ENCODE results near the gene ZFR2.

- TF ChIP-seq POLR2A (IDR thresholded peaks at IDR 0.05) (no peak), CTCF (IDR thresholded peaks at IDR 0.05) (no peak), EP300 (IDR thresholded peaks at IDR 0.05) (no peak)
Observed at GRCh38 chr19:3800996-3801395, 67.8 kb downstream of the ZFR2 start.
